Endothelial cell of umbilical vein (primary cell): ENCODE measurements around the gene BABAM2. TPM values are rescaled to one million over a fixed set of nuclear protein-coding genes. Genes with fewer than 3 reads are reported as not detected.

Experiments
- BruUV-seq: library from RNA; stranded (reverse); fragments of 400-500 nt; replicated peaks from 2 replicates; lab custom pipeline; 2021; lab: Mats Ljungman, UMichigan
- CTCF ChIA-PET: fragments of 300-600, 350-600 bp; sonication (Branson Sonifier 250); formaldehyde crosslinking; loops from one replicate; lab custom pipeline; 2021; ENCODE audit warnings: antibody characterized with exemption, inconsistent platforms; lab: Charles Lee
- POLR2A ChIA-PET: fragments of 300-600, 350-600 bp; sonication (Branson Sonifier 250); formaldehyde crosslinking; loops from one replicate; lab custom pipeline; 2021; ENCODE audit warnings: antibody characterized with exemption, inconsistent platforms; lab: Charles Lee
- DNase-seq: peaks from one replicate; pipeline ENCODE4 v3.0.0-alpha.2; 2011; ENCODE audit warnings: low read depth, low spot score
- FAIRE-seq: peaks from 2 replicates; lab custom pipeline; 2011; peaks lifted over from hg19 to GRCh38; lab: Jason Lieb, UNC
- H2AFZ ChIP-seq: 2 replicates; pipeline ENCODE4 v1.6.0; 2012; ENCODE audit warnings: low read depth, low read length, control low read depth, inconsistent platforms
- H3K27ac ChIP-seq: 2 replicates; pipeline ENCODE4 v1.5.1; 2011; ENCODE audit warnings: low read depth, mild to moderate bottlenecking, control low read depth, low read length, moderate library complexity; ENCODE audit not compliant: insufficient read depth
- H3K27me3 ChIP-seq, 2 experiments: 2 replicates each; pipeline versions ENCODE4 v1.6.0 to v1.6.1; 2011; ENCODE audit warnings: low read length in 2 of 2, mixed read lengths in 1 of 2; ENCODE audit not compliant: control insufficient read depth in 2 of 2, insufficient read depth in 2 of 2
- H3K36me3 ChIP-seq, 2 experiments: 2 replicates in 1 of 2; 3 replicates in 1 of 2; pipeline ENCODE4 v1.5.1; 2011; ENCODE audit warnings: low read length in 2 of 2, mild to moderate bottlenecking in 1 of 2, moderate library complexity in 1 of 2; ENCODE audit not compliant: control insufficient read depth in 2 of 2, insufficient read depth in 2 of 2; ENCODE audit errors: extremely low read depth in 1 of 2
- H3K4me1 ChIP-seq: 3 replicates; pipeline ENCODE4 v1.5.1; 2011; ENCODE audit warnings: mild to moderate bottlenecking, low read length; ENCODE audit not compliant: control insufficient read depth, insufficient read depth; ENCODE audit errors: extremely low read depth
- H3K4me2 ChIP-seq: 2 replicates; pipeline ENCODE4 v1.6.1; 2011; ENCODE audit warnings: low read length, control low read depth, mixed read lengths; ENCODE audit not compliant: insufficient read depth
- H3K4me3 ChIP-seq, 3 experiments: fragments of 200-600 bp in 1 of 3; sonication (generic), shearing (Covaris generic) in 1 of 3; replicated peaks in 1 of 3; 2 replicates each; pipeline ENCODE4 v1.5.1; 2011 to 2016; ENCODE audit warnings: control low read depth in 3 of 3, low read length in 3 of 3, mild to moderate bottlenecking in 2 of 3, inconsistent platforms in 1 of 3, low read depth in 1 of 3, moderate library complexity in 1 of 3; ENCODE audit not compliant: insufficient read depth in 1 of 3
- H3K79me2 ChIP-seq: 2 replicates; pipeline ENCODE4 v1.6.0; 2012; ENCODE audit warnings: low read length, inconsistent platforms; ENCODE audit not compliant: control insufficient read depth, insufficient read depth
- H3K9ac ChIP-seq: replicated peaks from 2 replicates; pipeline ENCODE3; 2011; ENCODE audit warnings: low read length, control low read depth; ENCODE audit not compliant: insufficient read depth; ENCODE audit errors: extremely low read depth
- H3K9me1 ChIP-seq: replicated peaks from 3 replicates; pipeline ENCODE4 v1.6.0; 2011; ENCODE audit warnings: mild to moderate bottlenecking, low read length; ENCODE audit not compliant: control insufficient read depth, insufficient read depth; ENCODE audit errors: extremely low read depth
- H3K9me3 ChIP-seq: replicated peaks from 2 replicates; pipeline ENCODE4 v1.5.1; 2012; ENCODE audit warnings: low read length, inconsistent platforms; ENCODE audit not compliant: control insufficient read depth, insufficient read depth
- H4K20me1 ChIP-seq: replicated peaks from 2 replicates; pipeline ENCODE3; 2011; ENCODE audit warnings: mild to moderate bottlenecking, low read length; ENCODE audit not compliant: control insufficient read depth, insufficient read depth; ENCODE audit errors: extremely low read depth
- CTCF ChIP-seq, 2 donors: IDR thresholded peaks; 1 replicate in 1 of 2; 2 replicates in 1 of 2; pipeline ENCODE4 v1.5.1; 2011; ENCODE audit warnings: low read length in 2 of 2, mild to moderate bottlenecking in 2 of 2, moderate library complexity in 2 of 2, control low read depth in 1 of 2, inconsistent platforms in 1 of 2, low read depth in 1 of 2; ENCODE audit not compliant: insufficient read depth in 1 of 2; ENCODE audit errors: extremely low read depth in 1 of 2
- EZH2 ChIP-seq: IDR thresholded peaks from 2 replicates; pipeline ENCODE4 v1.6.1; 2012; ENCODE audit warnings: borderline replicate concordance, low read depth, mild to moderate bottlenecking, moderate library complexity, low read length, inconsistent platforms; ENCODE audit not compliant: severe bottlenecking
- FOS ChIP-seq: IDR thresholded peaks from 2 replicates; pipeline ENCODE4 v1.6.1; 2011; ENCODE audit warnings: mild to moderate bottlenecking, low read length, moderate library complexity, borderline replicate concordance; ENCODE audit not compliant: insufficient read depth
- GATA2 ChIP-seq: IDR thresholded peaks from 2 replicates; pipeline ENCODE4 v1.7.0; 2011; ENCODE audit warnings: low read depth, mild to moderate bottlenecking, moderate library complexity, mixed read lengths, low read length; ENCODE audit not compliant: insufficient read length, insufficient read depth
- JUN ChIP-seq: IDR thresholded peaks from 2 replicates; pipeline ENCODE4 v1.6.1; 2011; ENCODE audit warnings: borderline replicate concordance, low read depth; ENCODE audit not compliant: insufficient read length, insufficient read depth
- MAX ChIP-seq: IDR thresholded peaks from 2 replicates; pipeline ENCODE4 v1.6.1; 2011; ENCODE audit not compliant: insufficient read depth, insufficient read length
- MYC ChIP-seq: IDR thresholded peaks from one replicate; pipeline ENCODE4 v1.6.1; 2011; ENCODE audit warnings: mild to moderate bottlenecking, low read depth, low read length
- POLR2A ChIP-seq: IDR thresholded peaks from 2 replicates; pipeline ENCODE4 v1.6.1; 2012; ENCODE audit warnings: low read depth, mild to moderate bottlenecking, control low read depth, low read length
- POLR2AphosphoS5 ChIP-seq: IDR thresholded peaks from 2 replicates; pipeline ENCODE4 v1.6.1; 2012; ENCODE audit warnings: low read depth, mild to moderate bottlenecking, control low read depth, low read length, moderate library complexity; ENCODE audit not compliant: insufficient read depth
- dilution Hi-C: fragments of 300-500 bp; cut with MboI; formaldehyde crosslinking; loops from one replicate; pipeline ENCODE4 v1.15.0; 2019; ENCODE audit warnings: low sequenced_read_pairs; ENCODE audit not compliant: extremely low pct_ligation_motif_present
- intact Hi-C: fragments of 100-400 bp; cut with micrococcal nuclease; formaldehyde crosslinking; loops from one replicate; pipeline ENCODE4 v1.10.0; 2022
- polyA plus RNA-seq, 4 experiments: library from polyadenylated mRNA; depleted of rRNA in 3 of 4; stranded (reverse) in 3 of 4; unstranded in 1 of 4; fragments of >200 nt; gene quantifications; 2 replicates each; pipeline versions ENCODE4 v1.2.1 to v1.2.3, GENCODE V29; 2011 to 2012; ENCODE audit warnings: missing spikeins in 1 of 4
- total RNA-seq: library from RNA; stranded (reverse); gene quantifications from 2 replicates; pipeline ENCODE4 v1.2.3, GENCODE V29; 2021

Gene BABAM2
- total and polyA plus RNA-seq, 2 donors (not counting 3 experiments of a cell fraction or from before 2014, with no cell fraction given) = 19.9 to 27.6 TPM

- dilution Hi-C loops = no loop called here
- CTCF ChIA-PET = interaction anchor here (1.3 to 2.1 kb wide), 6 partner anchors 8 to 175 kb away, joined by 3 to 5 read pairs (median 4); no protein-coding TSS in a partner anchor
- no peak for TF ChIP-seq JUN
- no peak for TF ChIP-seq POLR2A
- TF ChIP-seq GATA2 = no peak
- TF ChIP-seq FOS = no peak
- no peak for TF ChIP-seq CTCF (IDR thresholded peaks at IDR 0.05; ENCODE audit: extremely low read depth in 1 of 2, insufficient read depth in 1 of 2, low read depth in 1 of 2, low read length in 2 of 2)
- TF ChIP-seq EZH2 = no peak
- TF ChIP-seq POLR2AphosphoS5 = no peak
- no peak for TF ChIP-seq MAX
- TF ChIP-seq MYC = no peak
These were observed 210.6 kb downstream of the BABAM2 start for GRCh38 chr2:28101123-28101522.

More at GRCh38 chr2:28101123-28101522, 210.6 kb downstream of the BABAM2 start:
- Histone ChIP-seq H3K27ac (no peak overlapping the region), H3K36me3 (no peaks in the 10 kb centered on the region), H3K4me2 (no peak overlapping the region), H3K27me3 (no peaks in the 10 kb centered on the region), H2AFZ (no peak overlapping the region), H3K4me3 (no peak overlapping the region), H3K4me1 (peaks cover 23% of the 10 kb centered on the region), H4K20me1 (no peaks in the 10 kb centered on the region), H3K9me3 (no peaks in the 10 kb centered on the region), H3K9me1 (no peaks in the 10 kb centered on the region), H3K9ac (no peak overlapping the region), H3K79me2 (no peaks in the 10 kb centered on the region)
- intact Hi-C loops = loop anchor here (5.0 kb wide), 1 partner anchor 399 kb away; no protein-coding TSS in a partner anchor
- FAIRE-seq (no peak), DNase-seq (no peak)
- BruUV-seq = no TSS peak
- POLR2A ChIA-PET = interaction anchor here (1.3 kb wide), 1 partner anchor 12 kb away, joined by 4 read pairs; no protein-coding TSS in a partner anchor
